Loucy (cell line): ENCODE data around the gene NMBR.

Experiments
- CTCF ChIP-seq: fragments of 200-600 bp; sonication (generic); conservative IDR thresholded peaks from 2 replicates; pipeline ENCODE4 v1.5.1; 2014; ENCODE audit warnings: mild to moderate bottlenecking, antibody characterized with exemption, low read length
- EZH2phosphoT487 ChIP-seq: fragments of 200-600 bp; IDR thresholded peaks from 2 replicates; pipeline ENCODE4 v1.6.1; 2018; ENCODE audit warnings: antibody characterized with exemption, mild to moderate bottlenecking, moderate library complexity, borderline replicate concordance

DNA sequence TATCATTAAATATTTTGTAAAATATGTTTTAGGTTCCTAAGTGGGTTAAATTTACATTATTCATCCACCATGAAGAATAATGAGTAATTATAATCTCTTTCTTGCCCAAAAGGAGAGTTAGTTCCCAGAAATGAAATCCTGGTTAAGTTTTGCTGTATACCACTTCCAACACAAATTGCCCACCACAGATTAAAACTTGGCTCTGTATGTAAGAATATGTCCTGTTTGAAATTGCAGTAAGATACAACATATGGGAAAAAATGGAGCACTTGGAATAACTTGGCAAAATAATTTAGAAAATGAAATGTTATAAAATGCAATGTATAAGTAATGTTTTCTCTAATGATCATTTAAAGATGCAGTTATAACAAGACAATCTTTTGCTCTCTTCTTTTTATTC lies 78.5 kb downstream of the NMBR start:
- TF ChIP-seq CTCF, result no peak
- TF ChIP-seq EZH2phosphoT487, result no peak
